Gastroesophageal sphincter (tissue), 3 donors: Measurements from ENCODE around the gene RTN4R.

Experiments
- POLR2AphosphoS5 ChIP-seq: sonication (generic); formaldehyde crosslinking; IDR thresholded peaks from one replicate; pipeline ENCODE4 v1.6.1; 2017; ENCODE audit warnings: antibody characterized with exemption
- TF ChIP-seq, protein P1 (sequence below), 4 experiments: fragments of 200-600 bp in 2 of 4; fragments of 450-650 bp in 2 of 4; sonication (generic) in 1 of 4; IDR thresholded peaks; one replicate each; pipeline ENCODE4 v1.5.1; 2017 to 2019; ENCODE audit warnings: antibody characterized with exemption in 4 of 4, mild to moderate bottlenecking in 2 of 4, moderate library complexity in 2 of 4

DNA sequence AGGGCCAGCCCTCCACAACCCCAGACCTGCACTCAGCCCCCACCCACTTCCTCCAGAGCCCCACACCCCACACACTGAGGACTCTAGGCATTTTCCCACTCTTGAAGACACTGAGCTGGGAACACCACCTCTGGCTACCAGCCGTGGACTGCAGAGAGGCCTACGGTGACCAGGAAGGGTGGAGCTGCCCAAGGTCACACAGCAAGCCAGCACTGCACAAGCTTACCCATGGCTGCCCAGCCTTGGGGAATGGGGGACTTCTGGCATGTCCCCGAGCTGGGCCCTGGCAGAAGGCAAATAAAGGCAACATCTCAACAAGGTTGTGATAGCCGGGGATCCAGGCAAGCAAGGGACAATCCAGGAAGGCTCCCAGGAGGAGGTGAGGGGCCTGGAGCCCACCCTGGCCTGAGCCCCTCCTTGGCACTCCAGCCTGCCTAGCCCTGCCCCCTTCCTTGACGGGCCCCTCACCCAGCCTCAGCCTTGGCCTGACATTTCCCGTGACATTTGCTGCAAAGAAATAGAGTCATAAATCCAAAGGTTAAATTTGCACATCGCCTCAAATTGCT lies 5.5 kb downstream of the RTN4R start:
- TF ChIP-seq, protein P1, sequence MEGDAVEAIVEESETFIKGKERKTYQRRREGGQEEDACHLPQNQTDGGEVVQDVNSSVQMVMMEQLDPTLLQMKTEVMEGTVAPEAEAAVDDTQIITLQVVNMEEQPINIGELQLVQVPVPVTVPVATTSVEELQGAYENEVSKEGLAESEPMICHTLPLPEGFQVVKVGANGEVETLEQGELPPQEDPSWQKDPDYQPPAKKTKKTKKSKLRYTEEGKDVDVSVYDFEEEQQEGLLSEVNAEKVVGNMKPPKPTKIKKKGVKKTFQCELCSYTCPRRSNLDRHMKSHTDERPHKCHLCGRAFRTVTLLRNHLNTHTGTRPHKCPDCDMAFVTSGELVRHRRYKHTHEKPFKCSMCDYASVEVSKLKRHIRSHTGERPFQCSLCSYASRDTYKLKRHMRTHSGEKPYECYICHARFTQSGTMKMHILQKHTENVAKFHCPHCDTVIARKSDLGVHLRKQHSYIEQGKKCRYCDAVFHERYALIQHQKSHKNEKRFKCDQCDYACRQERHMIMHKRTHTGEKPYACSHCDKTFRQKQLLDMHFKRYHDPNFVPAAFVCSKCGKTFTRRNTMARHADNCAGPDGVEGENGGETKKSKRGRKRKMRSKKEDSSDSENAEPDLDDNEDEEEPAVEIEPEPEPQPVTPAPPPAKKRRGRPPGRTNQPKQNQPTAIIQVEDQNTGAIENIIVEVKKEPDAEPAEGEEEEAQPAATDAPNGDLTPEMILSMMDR (IDR thresholded peaks at IDR 0.05), result no peak
- TF ChIP-seq POLR2AphosphoS5, result no peak
